HepG2 (cell line): Measurements from ENCODE around the gene OTUD4. TPM values are rescaled to one million over a fixed set of nuclear protein-coding genes. Genes with fewer than 3 reads are reported as not detected.

ENCODE experiments used
- BCL3 ChIP-seq: sonication (generic); formaldehyde crosslinking; IDR thresholded peaks from 2 replicates; pipeline ENCODE4 v1.5.1; 2020; ENCODE audit warnings: mild to moderate bottlenecking, missing genetic modification reagents, moderate library complexity
- BCLAF1 ChIP-seq: fragments of 450-650 bp; IDR thresholded peaks from 2 replicates; pipeline ENCODE4 v1.6.1; 2017; ENCODE audit warnings: mild to moderate bottlenecking
- CREB3 ChIP-seq: sonication (generic); formaldehyde crosslinking; IDR thresholded peaks from 2 replicates; pipeline ENCODE4 v1.5.0; 2020; ENCODE audit warnings: missing genetic modification reagents
- ERF ChIP-seq: IDR thresholded peaks from 2 replicates; pipeline ENCODE4 v1.6.1; 2018; ENCODE audit warnings: missing biosample characterization, missing genetic modification reagents
- EZH2 ChIP-seq: conservative IDR thresholded peaks from 2 replicates; pipeline ENCODE4 v1.6.1; 2012; ENCODE audit warnings: mild to moderate bottlenecking, low read depth, low read length, moderate library complexity
- HINFP ChIP-seq: sonication (generic); formaldehyde crosslinking; IDR thresholded peaks from 2 replicates; pipeline ENCODE4 v1.4.0; 2020; ENCODE audit warnings: low read depth, mild to moderate bottlenecking, missing genetic modification reagents
- ISL2 ChIP-seq: sonication (generic); formaldehyde crosslinking; IDR thresholded peaks from 2 replicates; pipeline ENCODE4 v1.5.0; 2020; ENCODE audit warnings: missing genetic modification reagents
- MZF1 ChIP-seq: sonication (generic); formaldehyde crosslinking; IDR thresholded peaks from 2 replicates; pipeline ENCODE4 v1.8.1; 2023; ENCODE audit warnings: mild to moderate bottlenecking, missing genetic modification reagents, borderline replicate concordance
- PRDM10 ChIP-seq: sonication (generic); formaldehyde crosslinking; IDR thresholded peaks from 2 replicates; pipeline ENCODE4 v1.4.0; 2020; ENCODE audit warnings: low read depth, missing genetic modification reagents
- YEATS2 ChIP-seq: sonication (generic); formaldehyde crosslinking; IDR thresholded peaks from 2 replicates; pipeline ENCODE4 v1.4.0; 2020; ENCODE audit warnings: missing genetic modification reagents, borderline replicate concordance
- ZFY ChIP-seq: sonication (generic); formaldehyde crosslinking; IDR thresholded peaks from 2 replicates; pipeline ENCODE4 v1.4.0; 2020; ENCODE audit warnings: missing genetic modification reagents
- ZNF232 ChIP-seq: sonication (generic); formaldehyde crosslinking; IDR thresholded peaks from 2 replicates; pipeline ENCODE4 v1.4.0; 2020; ENCODE audit warnings: missing genetic modification reagents, borderline replicate concordance
- ZNF264 ChIP-seq: sonication (generic); formaldehyde crosslinking; IDR thresholded peaks from 2 replicates; pipeline ENCODE4 v1.4.0; 2020; ENCODE audit warnings: missing genetic modification reagents
- ZNF800 ChIP-seq: sonication (generic); formaldehyde crosslinking; IDR thresholded peaks from 2 replicates; pipeline ENCODE4 v1.4.0; 2020; ENCODE audit warnings: missing genetic modification reagents
- polyA plus RNA-seq, 8 experiments: library from polyadenylated mRNA; depleted of rRNA in 3 of 8; stranded (reverse) in 7 of 8; unstranded in 1 of 8; fragments of >200 nt; fragmentation: Illumina TruSeq in 4 of 8; extraction: Trizol in 4 of 8; gene quantifications; 2 replicates each; pipeline versions ENCODE4 v1.2.1 to v1.2.3, GENCODE V29; 2011 to 2016; ENCODE audit warnings: low read depth in 4 of 8, missing spikeins in 1 of 8, mixed read lengths in 1 of 8; ENCODE audit not compliant: insufficient read depth in 1 of 8
- total RNA-seq, 5 experiments: library from RNA; depleted of rRNA; stranded (reverse); fragments of >200 nt; fragmentation: Illumina TruSeq; extraction: Trizol; gene quantifications; 2 replicates each; pipeline ENCODE4 v1.2.3, GENCODE V29; 2016; ENCODE audit warnings: low read depth in 1 of 5

The OTUD4 gene
- total and polyA plus RNA-seq, 2 of the 13 experiments (the other 11 are each of a cell fraction or from before 2014, with no cell fraction given) = 16.1 to 18.0 TPM

- no peak for TF ChIP-seq MZF1 (CRISPR knock-in tag)
- peak; percentile 17; the same call in 1 of the 2 replicates for TF ChIP-seq CREB3 (CRISPR knock-in tag)
- peak; percentile 64 for TF ChIP-seq ZNF264
- peak; percentile 40; the same call in 1 of the 2 replicates for TF ChIP-seq ZNF232 (CRISPR knock-in tag)
- peak; percentile 37; the same call in 1 of the 2 replicates for TF ChIP-seq ERF (CRISPR knock-in tag)
- no peak for TF ChIP-seq YEATS2 (CRISPR knock-in tag)
- 0 out of 2 replicates have a peak, but pooled peaks have one; percentile 21 for TF ChIP-seq PRDM10
- no peak for TF ChIP-seq BCLAF1
- peak; percentile 25; the same call in 1 of the 2 replicates for TF ChIP-seq ZNF800
- 0 out of 2 replicates have a peak, but pooled peaks have one; percentile 25 for TF ChIP-seq ISL2
- no peak for TF ChIP-seq HINFP (CRISPR knock-in tag)
- peak; percentile 51; the same call in 1 of the 2 replicates for TF ChIP-seq ZFY
- no peak for TF ChIP-seq EZH2
- no peak for TF ChIP-seq BCL3 (CRISPR knock-in tag)
Observed at GRCh38 chr4:145179281-145179860, 1.0 kb downstream of the OTUD4 start (continued).
